ENCODE results near the gene RDH11. TPM values are rescaled to one million over a fixed set of nuclear protein-coding genes. Genes with fewer than 3 reads are reported as not detected.

RDH11 gene
- total and polyA plus RNA-seq, 12 donors: 9.6 to 22.3 (median 15.6) TPM

- peaks cover 0 to 7% (median 1%) of the 10 kb centered on the region in 9 donors for H3K4me1 ChIP-seq
- peak overlapping the region in 1 of 10 donors; percentile 26 for H3K27ac ChIP-seq
- ATAC-seq (no peak), DNase-seq (no peak)
- H3K36me3 ChIP-seq: peaks cover 0 to 100% (median 71%) of the 10 kb centered on the region in 9 donors
- H3K9me3 ChIP-seq: no peaks in the 10 kb centered on the region
- intact Hi-C loops (cut with DNase I): no loop called here
- WGBS, 2 donors: 83 to 92% methylated on average over 2 of the region's 2 CpGs
- no peaks in the 10 kb centered on the region for H3K27me3 ChIP-seq
- H3K4me3 ChIP-seq: no peak overlapping the region
- TF ChIP-seq CTCF (IDR thresholded peaks at IDR 0.05): no peak
Measured at GRCh38 chr14:67650694-67651093, 44.9 kb downstream of the RDH11 start.

DNA sequence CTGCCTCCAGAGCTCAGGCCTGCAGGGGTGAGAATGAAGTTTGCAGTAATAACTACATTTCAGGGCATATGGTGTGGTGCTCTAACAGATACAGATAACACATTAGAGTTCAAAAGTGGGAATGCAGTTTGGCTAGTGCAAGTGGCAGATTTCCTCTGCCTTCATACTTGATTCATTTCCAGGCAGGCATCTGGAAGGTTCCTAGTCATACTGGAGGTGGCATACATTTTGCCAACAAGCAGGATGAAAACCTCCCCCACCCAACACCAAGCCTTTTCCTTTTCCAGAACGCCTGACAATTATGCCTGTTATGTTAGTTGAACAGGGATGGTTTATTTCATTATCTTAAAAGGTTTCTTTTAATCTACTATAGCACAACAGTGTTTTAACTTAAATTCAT is 45.4 kb downstream of the RDH11 start:
- 67 to 80% methylated on average over 1 of the region's 1 CpG for WGBS, 2 donors
- Histone ChIP-seq H3K9me3 (no peaks in the 10 kb centered on the region), H3K4me3 (no peak overlapping the region), H3K4me1 (peaks cover 0 to 7% (median 4%) of the 10 kb centered on the region in 9 donors), H3K36me3 (peaks cover 0 to 100% (median 65%) of the 10 kb centered on the region in 9 donors), H3K27ac (peak overlapping the region in 1 of 10 donors; percentile 26), H3K27me3 (no peaks in the 10 kb centered on the region)
- TF ChIP-seq CTCF (IDR thresholded peaks at IDR 0.05): no peak
- no peak for ATAC-seq
- intact Hi-C loops (cut with DNase I): no loop called here
- DNase-seq: no peak

- Histone ChIP-seq H3K27me3 (no peaks in the 10 kb centered on the region), H3K9me3 (no peaks in the 10 kb centered on the region), H3K4me1 (peaks cover 0 to 21% (median 3%) of the 10 kb centered on the region in 9 donors), H3K27ac (peak overlapping the region in 1 of 10 donors; percentile 39), H3K4me3 (no peak overlapping the region), H3K36me3 (peaks cover 0 to 61% (median 26%) of the 10 kb centered on the region in 9 donors)
- no peak for TF ChIP-seq CTCF (IDR thresholded peaks at IDR 0.05)
- DNase-seq (no peak), ATAC-seq (no peak)
- intact Hi-C loops (cut with DNase I): no loop called here
- 95% methylated on average over 3 of the region's 3 CpGs for WGBS, 2 donors
Measured at GRCh38 chr14:67646131-67646530, 49.4 kb downstream of the RDH11 start.

DNA sequence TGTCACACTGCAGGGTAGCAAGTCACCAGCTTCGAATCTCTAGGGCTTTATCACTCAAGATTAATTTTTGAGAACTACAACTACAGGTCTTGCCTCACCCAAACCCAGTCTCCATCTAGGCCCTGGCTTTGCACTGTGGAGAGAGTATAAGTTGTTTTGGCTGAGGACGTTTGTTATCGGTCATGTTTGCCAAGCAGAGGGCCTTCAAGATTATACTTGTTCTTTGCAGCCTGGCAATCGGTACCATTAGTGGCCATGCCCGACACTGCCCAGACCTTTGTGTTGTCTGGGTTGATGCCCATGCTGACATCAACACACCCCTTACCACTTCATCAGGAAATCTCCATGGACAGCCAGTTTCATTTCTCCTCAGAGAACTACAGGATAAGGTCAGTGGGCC is 50.1 kb downstream of the RDH11 start:
- intact Hi-C loops (cut with DNase I): no loop called here
- peak in 7 of 8 donors; percentile 17 to 93 (median 76) for ATAC-seq

More for the DNA sequence above, 50.1 kb downstream of the RDH11 start:
- no peak for TF ChIP-seq CTCF (IDR thresholded peaks at IDR 0.05)
- peak overlapping the region in 4 of 10 donors; percentile 12 to 54 (median 36) for H3K27ac ChIP-seq
- peak; percentile 12 to 15 for DNase-seq
- no peaks in the 10 kb centered on the region for H3K9me3 ChIP-seq
- H3K4me1 ChIP-seq: peaks cover 0 to 21% (median under 1%) of the 10 kb centered on the region in 9 donors
- no peaks in the 10 kb centered on the region for H3K27me3 ChIP-seq
- 54 to 69% methylated on average over 5 of the region's 5 CpGs for WGBS, 2 donors
- H3K4me3 ChIP-seq: no peak overlapping the region
- peaks cover 0 to 54% (median 19%) of the 10 kb centered on the region in 9 donors for H3K36me3 ChIP-seq
